Duodenal mucosa (tissue), 2 donors: Measurements from ENCODE around the gene EPHA2.
"Not testable (repeated sequence)": the region's sequence is repeated elsewhere in the genome, so short reads cannot be mapped to it uniquely, and the experiment has no call there.

Experiments used
- H3K27ac ChIP-seq: one replicate; pipeline ENCODE4 v1.7.0; 2013; ENCODE audit warnings: low read depth, low read length
- H3K27me3 ChIP-seq, 2 donors: one replicate each; pipeline ENCODE4 v1.7.0; 2013; ENCODE audit warnings: low read length in 2 of 2, control low read depth in 1 of 2; ENCODE audit not compliant: insufficient read depth in 2 of 2, control insufficient read depth in 1 of 2
- H3K36me3 ChIP-seq, 2 donors: one replicate each; pipeline ENCODE4 v1.7.0; 2013; ENCODE audit warnings: low read length in 2 of 2, control low read depth in 1 of 2; ENCODE audit not compliant: insufficient read depth in 2 of 2, control insufficient read depth in 1 of 2
- H3K4me1 ChIP-seq, 2 donors: one replicate each; pipeline ENCODE4 v1.7.0; 2013; ENCODE audit warnings: low read length in 2 of 2, control low read depth in 1 of 2; ENCODE audit not compliant: insufficient read depth in 2 of 2, control insufficient read depth in 1 of 2
- H3K4me3 ChIP-seq, 2 donors: one replicate each; pipeline ENCODE4 v1.7.0; 2013; ENCODE audit warnings: low read length in 2 of 2, low read depth in 1 of 2
- H3K9ac ChIP-seq, 2 donors: one replicate each; pipeline ENCODE4 v1.7.0; 2013; ENCODE audit warnings: low read length in 2 of 2, low read depth in 1 of 2
- H3K9me3 ChIP-seq, 2 donors: one replicate each; pipeline ENCODE4 v1.7.0; 2013; ENCODE audit warnings: low read length in 2 of 2, control low read depth in 1 of 2; ENCODE audit not compliant: control insufficient read depth in 1 of 2

The EPHA2 gene

DNA sequence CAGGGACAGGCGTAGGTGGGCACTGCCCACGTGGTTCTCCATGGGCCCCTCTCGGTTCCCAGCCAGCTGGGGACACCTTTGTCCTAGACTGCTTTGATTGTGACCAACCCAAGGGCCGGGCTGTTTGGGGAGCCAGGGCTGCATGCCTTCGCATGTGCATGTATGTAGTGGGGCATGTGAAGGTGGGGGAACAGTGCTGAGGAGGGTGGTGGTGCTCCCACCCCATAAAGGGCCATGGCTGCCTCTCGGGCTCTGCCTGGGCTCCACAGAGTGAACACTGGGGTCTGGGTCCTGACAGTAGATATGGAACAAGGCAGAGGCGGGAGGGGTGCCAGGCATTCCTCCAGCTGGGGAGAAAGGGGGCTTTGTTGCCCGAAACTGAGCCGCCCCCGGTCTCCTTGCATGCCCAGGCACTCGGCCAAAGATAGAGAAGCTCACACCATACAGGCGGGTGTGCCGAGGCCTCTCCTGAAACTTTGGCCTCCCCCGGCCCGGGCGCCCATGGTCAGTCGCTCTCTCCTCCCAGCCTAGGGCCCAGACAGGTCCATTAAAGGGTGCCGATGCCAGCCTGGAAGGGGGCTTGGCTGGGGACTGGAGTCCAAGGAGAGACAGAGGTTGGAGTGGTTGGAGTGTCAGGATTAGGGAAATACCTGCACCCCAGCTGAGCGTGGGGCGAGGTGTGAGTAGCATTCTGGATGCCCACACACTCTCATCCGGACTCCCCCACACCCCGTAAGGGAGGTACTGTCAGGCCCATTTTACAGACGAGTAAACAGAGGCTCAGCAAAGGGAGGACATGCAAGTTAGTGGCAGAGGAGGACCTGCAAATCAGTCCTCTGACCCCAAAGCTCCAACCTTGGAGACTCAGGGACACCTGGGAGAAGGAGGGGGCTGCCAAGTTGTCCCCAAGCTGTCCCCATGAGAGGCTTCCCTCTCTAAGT lies 41.1 kb downstream of the EPHA2 start:
- Histone ChIP-seq H3K27me3 (no peaks in the 10 kb centered on the region), H3K9ac (no peak overlapping the region), H3K4me1 (no peaks in the 10 kb centered on the region), H3K9me3 (no peaks in the 10 kb centered on the region), H3K4me3 (no peak overlapping the region), H3K27ac (no peak overlapping the region), H3K36me3 (no peaks in the 10 kb centered on the region)

DNA sequence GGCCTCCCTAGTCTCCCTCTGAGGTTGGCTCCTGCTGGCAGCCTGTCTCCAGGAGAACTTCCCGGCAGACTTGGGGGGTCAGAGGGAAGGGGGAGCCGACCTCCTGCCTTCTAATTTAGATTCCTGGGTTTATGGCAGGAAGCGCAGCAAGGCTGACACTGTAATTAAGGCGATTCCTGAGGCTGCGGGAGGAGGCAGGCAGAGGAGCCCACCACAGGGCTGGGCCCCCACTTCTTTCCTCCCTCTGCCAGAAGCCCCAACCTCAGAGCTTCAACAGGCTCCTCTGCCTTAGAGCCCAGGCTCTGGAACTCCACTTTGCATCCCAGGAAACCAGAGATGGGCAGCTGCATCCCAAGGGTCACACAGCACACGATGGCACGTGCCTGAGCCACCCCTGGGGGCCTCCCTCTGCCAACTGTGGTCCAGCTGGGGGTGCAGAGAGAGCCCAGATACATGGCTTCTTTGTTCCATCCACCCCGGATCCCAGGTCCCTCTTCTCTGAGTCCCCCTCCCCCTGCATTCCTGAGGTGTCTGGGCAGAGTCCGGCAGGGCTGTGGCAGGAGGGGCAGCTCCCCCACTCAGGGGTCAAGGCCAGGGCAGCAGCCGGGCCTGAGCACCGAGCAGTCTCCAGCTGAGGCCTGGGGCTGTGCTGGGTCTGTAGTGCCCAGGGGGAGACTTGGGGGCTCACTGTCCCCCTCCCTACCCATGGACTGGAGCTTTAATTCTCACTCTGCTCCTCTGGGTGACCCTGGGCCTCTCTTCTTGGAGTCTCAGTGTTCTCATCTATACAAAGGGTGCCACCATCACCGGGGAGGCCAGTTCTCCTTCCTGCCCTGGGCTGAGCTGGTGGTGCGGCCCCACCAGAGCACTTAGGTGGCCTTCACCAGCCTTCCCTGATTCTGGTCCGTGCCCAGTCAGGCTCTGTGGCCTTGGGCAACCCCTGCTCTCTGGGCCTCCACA lies 43.0 kb downstream of the EPHA2 start:
- Histone ChIP-seq H3K27ac (no peak overlapping the region), H3K36me3 (no peaks in the 10 kb centered on the region), H3K27me3 (no peaks in the 10 kb centered on the region), H3K4me3 (no peak overlapping the region), H3K4me1 (no peaks in the 10 kb centered on the region), H3K9ac (no peak overlapping the region), H3K9me3 (peaks cover 7 to 8% of the 10 kb centered on the region in 2 donors)

DNA sequence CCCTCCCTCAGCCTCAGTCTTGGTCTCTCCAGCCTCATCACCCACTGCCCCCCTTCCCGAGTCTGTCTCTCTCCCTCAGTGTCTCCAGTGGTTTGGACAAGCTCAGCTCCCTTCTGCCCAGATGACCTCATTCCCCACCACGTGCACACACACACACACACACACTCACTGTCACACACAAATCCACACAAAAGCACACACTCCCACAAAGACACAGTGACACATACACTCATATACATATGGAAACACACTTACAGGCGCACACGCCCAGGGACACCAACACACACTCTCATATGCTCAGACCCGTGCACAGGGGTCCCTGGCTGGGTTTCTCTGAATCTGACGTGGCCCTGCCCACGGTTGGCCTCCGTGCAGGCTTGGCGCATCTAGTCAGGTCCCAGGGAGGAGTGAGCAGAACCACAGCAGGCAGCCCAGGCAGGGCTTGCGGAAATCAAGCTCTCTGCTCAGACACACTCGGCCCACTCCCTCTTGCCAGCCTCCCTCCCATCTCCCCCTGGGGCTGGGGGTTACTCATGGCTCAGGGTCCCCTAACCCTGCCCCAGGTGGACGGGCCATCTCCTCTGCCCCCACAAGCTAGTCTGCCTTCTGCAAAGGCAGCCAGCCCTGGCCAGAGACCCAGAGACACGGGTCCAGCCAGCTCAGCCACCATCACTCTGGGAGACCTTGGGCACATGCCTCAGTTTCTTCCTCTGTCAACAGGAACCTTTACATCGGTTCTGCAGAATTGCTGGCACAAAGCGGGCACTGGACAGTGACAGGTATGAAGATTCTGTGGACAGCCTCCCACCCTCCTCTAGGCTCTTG lies 43.9 kb downstream of the EPHA2 start:
- H3K27me3 ChIP-seq, result no peaks in the 10 kb centered on the region
- peaks cover 8 to 9% of the 10 kb centered on the region in 2 donors for H3K9me3 ChIP-seq
- H3K4me3 ChIP-seq, result no peak overlapping the region
- no peaks in the 10 kb centered on the region for H3K36me3 ChIP-seq
- no peak overlapping the region for H3K27ac ChIP-seq
- no peaks in the 10 kb centered on the region for H3K4me1 ChIP-seq
- no peak overlapping the region for H3K9ac ChIP-seq

DNA sequence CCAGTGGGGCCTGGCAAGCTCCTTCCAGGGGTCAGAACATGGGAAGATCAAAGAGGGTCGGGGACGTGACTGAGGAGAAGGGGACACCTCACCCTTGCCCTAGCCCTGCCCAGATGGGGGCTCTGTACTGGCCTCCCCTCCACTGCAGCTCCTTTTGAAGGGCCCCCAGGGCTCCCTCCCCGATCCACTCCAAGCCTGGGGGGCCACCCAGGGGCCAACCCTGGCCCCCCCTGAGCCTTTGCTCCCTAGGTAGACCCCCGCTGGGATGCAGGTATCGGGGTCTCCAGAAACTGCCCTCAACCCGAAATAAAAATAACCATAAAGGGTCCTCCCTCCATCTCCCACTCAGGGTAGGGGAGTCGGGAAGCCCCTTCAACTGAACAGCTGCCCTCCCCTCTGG lies 45.0 kb downstream of the EPHA2 start:
- Histone ChIP-seq H3K9ac (no peak overlapping the region), H3K36me3 (no peaks in the 10 kb centered on the region), H3K27ac (no peak overlapping the region), H3K9me3 (peaks cover 8 to 9% of the 10 kb centered on the region in 2 donors), H3K27me3 (no peaks in the 10 kb centered on the region), H3K4me1 (no peaks in the 10 kb centered on the region), H3K4me3 (no peak overlapping the region)

DNA sequence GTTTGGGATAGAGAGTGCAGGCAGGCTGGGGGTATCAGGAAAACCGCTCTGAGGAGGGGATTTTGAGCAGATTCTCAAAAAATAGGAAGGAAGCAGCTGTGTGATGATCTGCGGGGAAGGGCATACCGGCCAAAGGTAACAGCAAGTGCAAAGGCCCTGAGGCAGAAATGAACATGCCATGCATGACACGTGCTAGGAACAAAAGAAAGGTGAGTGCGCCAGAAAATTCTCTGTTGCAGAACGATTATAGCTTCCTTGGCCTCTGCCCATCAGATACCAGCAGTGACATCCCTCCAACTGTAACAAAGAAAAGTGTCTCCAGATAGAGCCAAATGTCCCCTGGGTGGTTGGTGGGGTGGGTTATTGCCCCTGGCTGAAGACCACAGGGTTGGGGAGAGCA lies 45.4 kb downstream of the EPHA2 start:
- Histone ChIP-seq H3K4me3 (no peak overlapping the region), H3K9me3 (peaks cover 8 to 9% of the 10 kb centered on the region in 2 donors), H3K9ac (no peak overlapping the region), H3K36me3 (no peaks in the 10 kb centered on the region), H3K27me3 (no peaks in the 10 kb centered on the region), H3K4me1 (no peaks in the 10 kb centered on the region), H3K27ac (no peak overlapping the region)

DNA sequence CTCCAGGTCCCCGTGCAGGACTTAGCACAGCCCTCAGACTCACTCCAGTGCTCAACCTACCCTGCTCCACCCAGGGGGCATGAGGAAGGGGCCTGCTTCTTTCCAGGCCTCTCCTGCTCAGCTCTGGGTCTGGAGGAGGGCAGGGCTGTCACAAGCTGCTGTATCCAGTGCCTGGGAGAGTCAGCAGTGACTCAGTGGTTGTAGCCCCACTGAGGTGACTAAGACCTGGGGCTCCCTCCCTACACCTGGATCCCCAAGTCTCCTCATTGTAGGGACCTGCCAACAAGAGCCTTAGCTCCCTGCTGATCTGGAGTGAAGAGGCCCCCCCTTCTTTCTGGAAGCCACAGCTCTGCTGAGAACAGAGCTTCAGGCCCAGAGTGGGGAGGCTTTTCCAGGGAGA lies 46.3 kb downstream of the EPHA2 start:
- no peaks in the 10 kb centered on the region for H3K27me3 ChIP-seq
- H3K27ac ChIP-seq, result no peak overlapping the region
- H3K9ac ChIP-seq, result no peak overlapping the region
- no peaks in the 10 kb centered on the region for H3K4me1 ChIP-seq
- H3K4me3 ChIP-seq, result no peak overlapping the region
- peaks cover 8 to 9% of the 10 kb centered on the region in 2 donors for H3K9me3 ChIP-seq
- no peaks in the 10 kb centered on the region for H3K36me3 ChIP-seq

DNA sequence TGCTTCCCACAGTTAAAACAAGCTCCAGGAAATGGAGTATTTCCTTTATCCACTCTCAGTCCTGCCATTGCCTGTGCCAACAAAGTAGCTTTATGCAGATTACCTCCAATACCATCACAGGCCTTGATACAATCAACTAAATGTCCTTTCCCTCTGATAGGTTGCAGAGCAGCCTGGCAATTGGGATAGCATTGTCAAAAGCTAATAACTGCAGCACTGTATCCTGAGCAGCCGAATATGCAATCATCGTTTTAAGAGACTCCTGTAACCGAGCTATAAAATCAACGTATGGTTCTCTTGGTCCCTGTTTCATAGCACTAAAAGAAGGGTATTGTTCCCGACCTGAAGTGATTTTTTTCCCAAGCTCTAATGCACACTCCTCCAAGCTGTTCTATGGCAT lies 48.8 kb downstream of the EPHA2 start:
- not testable (repeated sequence) for H3K4me1 ChIP-seq, H3K9ac ChIP-seq, H3K27me3 ChIP-seq, H3K9me3 ChIP-seq, H3K27ac ChIP-seq, H3K36me3 ChIP-seq, H3K4me3 ChIP-seq

DNA sequence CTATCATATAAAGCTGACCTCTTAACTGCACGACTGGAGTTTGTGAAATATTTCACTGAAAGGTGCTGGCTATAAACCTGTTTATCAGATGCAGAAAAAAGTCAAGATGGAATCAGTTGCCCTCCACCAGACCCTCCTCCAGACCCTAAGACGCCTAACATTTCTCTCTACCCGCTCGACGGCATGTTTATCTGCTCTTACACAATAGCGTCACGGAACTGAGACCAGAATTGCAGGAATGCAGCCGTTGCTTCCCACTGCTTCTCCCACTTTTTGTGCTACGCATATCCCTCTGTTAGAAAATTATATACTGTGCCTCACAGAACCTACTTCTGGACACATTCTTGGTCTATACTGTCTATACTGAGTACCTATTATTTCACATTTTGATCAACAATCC lies 54.2 kb downstream of the EPHA2 start:
- H3K4me1 ChIP-seq, result no peaks in the 10 kb centered on the region
- H3K9me3 ChIP-seq, result no peaks in the 10 kb centered on the region
- no peaks in the 10 kb centered on the region for H3K36me3 ChIP-seq
- H3K4me3 ChIP-seq, result no peak overlapping the region
- peaks cover under 1 to 3% of the 10 kb centered on the region in 2 donors for H3K27me3 ChIP-seq
- no peak overlapping the region for H3K27ac ChIP-seq
- H3K9ac ChIP-seq, result no peak overlapping the region

DNA sequence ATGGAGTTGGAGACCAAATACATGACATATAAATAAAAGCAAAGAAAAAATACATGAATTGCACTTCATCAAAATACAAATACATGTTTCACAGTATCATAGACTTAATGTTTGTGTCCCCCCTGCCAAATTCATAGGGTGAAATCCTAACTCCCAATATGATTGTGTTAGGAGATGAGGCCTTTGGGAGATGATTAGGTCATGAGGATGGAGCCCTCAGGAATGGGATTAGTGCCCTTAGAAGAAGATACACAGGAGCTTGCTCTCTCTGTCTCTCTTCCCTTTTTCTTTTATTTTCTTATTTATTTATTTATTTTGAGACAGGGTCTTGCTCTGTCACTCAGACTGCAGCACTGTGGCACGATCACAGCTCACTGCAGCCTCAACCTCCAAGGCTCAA lies 56.5 kb downstream of the EPHA2 start:
- no peak overlapping the region for H3K4me3 ChIP-seq
- H3K9me3 ChIP-seq, result no peaks in the 10 kb centered on the region
- no peaks in the 10 kb centered on the region for H3K4me1 ChIP-seq
- no peak overlapping the region for H3K9ac ChIP-seq
- peaks cover 3 to 4% of the 10 kb centered on the region in 2 donors for H3K27me3 ChIP-seq
- no peaks in the 10 kb centered on the region for H3K36me3 ChIP-seq
- H3K27ac ChIP-seq, result no peak overlapping the region
